ENCODE data around the gene CEP135.
"Not testable (repeated sequence)": the region's sequence is repeated elsewhere in the genome, so short reads cannot be mapped to it uniquely, and the experiment has no call there.

Gene CEP135

DNA sequence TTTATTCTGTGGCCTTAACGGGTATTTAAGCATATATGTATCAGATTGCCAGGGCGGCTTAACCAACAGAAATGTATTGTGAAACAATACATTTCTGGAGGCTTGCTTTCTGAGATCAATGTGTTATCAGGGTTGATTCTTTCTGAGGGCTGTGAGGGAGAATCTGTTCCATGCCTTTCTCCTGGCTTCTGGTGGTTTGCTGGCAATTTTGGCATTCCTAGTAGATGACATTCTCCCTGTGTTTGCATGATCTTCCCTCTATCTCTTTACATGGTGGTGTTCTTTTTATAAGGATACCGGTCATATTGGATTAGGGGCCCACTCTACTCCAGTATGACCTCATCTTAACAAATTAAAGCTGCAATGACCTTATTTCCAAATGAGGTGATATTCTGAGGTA, 16.9 kb upstream of the CEP135 start:
- no peak for DNase-seq
- no peak overlapping the region for H2AFZ ChIP-seq (ENCODE audit: low read length)
- no peaks in the 10 kb centered on the region for H3K36me3 ChIP-seq (replicated peaks; ENCODE audit: insufficient read depth, low read length)
- no peaks in the 10 kb centered on the region for H3K27me3 ChIP-seq (replicated peaks; ENCODE audit: insufficient read depth, low read length)
- no peaks in the 10 kb centered on the region for H3F3A ChIP-seq (ENCODE audit: insufficient read depth, low read length)
- no peak overlapping the region for H3K27ac ChIP-seq (ENCODE audit: low read length)
- H3K4me1 ChIP-seq (ENCODE audit: low read length), result no peaks in the 10 kb centered on the region
- H3K4me3 ChIP-seq (ENCODE audit: low read length), result no peak overlapping the region
- no peaks in the 10 kb centered on the region for H3K79me2 ChIP-seq (ENCODE audit: low read length)
- no peaks in the 10 kb centered on the region for H3K9me3 ChIP-seq (replicated peaks; ENCODE audit: insufficient read depth, low read length)
- H3K4me2 ChIP-seq (ENCODE audit: low read depth, low read length), result no peak overlapping the region
- H3K9me2 ChIP-seq (replicated peaks; ENCODE audit: insufficient read depth, low read length), result no peaks in the 10 kb centered on the region
- no peak for TF ChIP-seq EZH2phosphoT487 (IDR thresholded peaks at IDR 0.05; ENCODE audit: low read length)
- TF ChIP-seq, protein P1, sequence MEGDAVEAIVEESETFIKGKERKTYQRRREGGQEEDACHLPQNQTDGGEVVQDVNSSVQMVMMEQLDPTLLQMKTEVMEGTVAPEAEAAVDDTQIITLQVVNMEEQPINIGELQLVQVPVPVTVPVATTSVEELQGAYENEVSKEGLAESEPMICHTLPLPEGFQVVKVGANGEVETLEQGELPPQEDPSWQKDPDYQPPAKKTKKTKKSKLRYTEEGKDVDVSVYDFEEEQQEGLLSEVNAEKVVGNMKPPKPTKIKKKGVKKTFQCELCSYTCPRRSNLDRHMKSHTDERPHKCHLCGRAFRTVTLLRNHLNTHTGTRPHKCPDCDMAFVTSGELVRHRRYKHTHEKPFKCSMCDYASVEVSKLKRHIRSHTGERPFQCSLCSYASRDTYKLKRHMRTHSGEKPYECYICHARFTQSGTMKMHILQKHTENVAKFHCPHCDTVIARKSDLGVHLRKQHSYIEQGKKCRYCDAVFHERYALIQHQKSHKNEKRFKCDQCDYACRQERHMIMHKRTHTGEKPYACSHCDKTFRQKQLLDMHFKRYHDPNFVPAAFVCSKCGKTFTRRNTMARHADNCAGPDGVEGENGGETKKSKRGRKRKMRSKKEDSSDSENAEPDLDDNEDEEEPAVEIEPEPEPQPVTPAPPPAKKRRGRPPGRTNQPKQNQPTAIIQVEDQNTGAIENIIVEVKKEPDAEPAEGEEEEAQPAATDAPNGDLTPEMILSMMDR (IDR thresholded peaks at IDR 0.05; ENCODE audit: low read length), result no peak
- TF ChIP-seq EZH2 (optimal IDR thresholded peaks at IDR 0.05; ENCODE audit: low read depth, low read length), result no peak
- H4K20me1 ChIP-seq (ENCODE audit: insufficient read depth, low read length), result no peaks in the 10 kb centered on the region
- H3K9ac ChIP-seq (ENCODE audit: low read length), result no peak overlapping the region

- Histone ChIP-seq H3K27ac (ENCODE audit: low read length) (no peak overlapping the region), H3K9me3 (replicated peaks; ENCODE audit: insufficient read depth, low read length) (no peaks in the 10 kb centered on the region), H3K9ac (ENCODE audit: low read length) (no peak overlapping the region), H3K4me3 (ENCODE audit: low read length) (no peak overlapping the region), H2AFZ (ENCODE audit: low read length) (no peak overlapping the region), H3K9me2 (replicated peaks; ENCODE audit: insufficient read depth, low read length) (no peaks in the 10 kb centered on the region), H4K20me1 (ENCODE audit: insufficient read depth, low read length) (no peaks in the 10 kb centered on the region), H3F3A (ENCODE audit: insufficient read depth, low read length) (no peaks in the 10 kb centered on the region), H3K4me1 (ENCODE audit: low read length) (no peaks in the 10 kb centered on the region), H3K4me2 (ENCODE audit: low read depth, low read length) (no peak overlapping the region), H3K79me2 (ENCODE audit: low read length) (no peaks in the 10 kb centered on the region), H3K36me3 (replicated peaks; ENCODE audit: insufficient read depth, low read length) (no peaks in the 10 kb centered on the region), H3K27me3 (replicated peaks; ENCODE audit: insufficient read depth, low read length) (no peaks in the 10 kb centered on the region)
- DNase-seq, result no peak
- TF ChIP-seq EZH2phosphoT487 (IDR thresholded peaks at IDR 0.05; ENCODE audit: low read length) (no peak), EZH2 (optimal IDR thresholded peaks at IDR 0.05; ENCODE audit: low read depth, low read length) (no peak)
- TF ChIP-seq, protein P1 (IDR thresholded peaks at IDR 0.05; ENCODE audit: low read length), result no peak
Observed at GRCh38 chr4:55932511-55932910, 16.2 kb upstream of the CEP135 start.

- no peak for DNase-seq
- H3K9me2 ChIP-seq (replicated peaks; ENCODE audit: insufficient read depth, low read length), result no peaks in the 10 kb centered on the region
Observed at GRCh38 chr4:55933611-55934010, 15.1 kb upstream of the CEP135 start.

DNA sequence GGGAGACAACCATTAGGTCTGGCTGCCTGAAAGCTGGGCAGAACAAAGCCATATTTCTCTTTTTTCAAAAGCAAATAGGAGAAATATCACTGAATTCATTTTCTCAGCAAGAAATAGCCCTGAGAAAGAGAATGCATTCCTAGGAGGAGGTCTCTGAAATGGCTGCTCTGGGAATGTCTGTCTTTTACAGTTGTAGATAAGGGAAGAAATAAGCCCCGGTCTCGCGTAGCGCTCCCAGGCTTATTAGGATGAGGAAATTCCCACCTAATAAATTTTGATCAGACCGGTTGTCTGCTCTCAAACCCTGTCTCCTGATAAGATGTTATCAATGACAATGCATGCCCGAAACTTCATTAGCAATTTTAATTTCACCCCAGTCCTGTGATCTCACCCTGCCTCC, 12.8 kb upstream of the CEP135 start:
- H3K36me3 ChIP-seq (replicated peaks; ENCODE audit: insufficient read depth, low read length); H3K27ac ChIP-seq (ENCODE audit: low read length); H3K9ac ChIP-seq (ENCODE audit: low read length); H3F3A ChIP-seq (ENCODE audit: insufficient read depth, low read length); DNase-seq; H3K9me2 ChIP-seq (replicated peaks; ENCODE audit: insufficient read depth, low read length); H2AFZ ChIP-seq (ENCODE audit: low read length); H3K27me3 ChIP-seq (replicated peaks; ENCODE audit: insufficient read depth, low read length); H3K4me2 ChIP-seq (ENCODE audit: low read depth, low read length); H3K4me1 ChIP-seq (ENCODE audit: low read length); H3K9me3 ChIP-seq (replicated peaks; ENCODE audit: insufficient read depth, low read length); H3K79me2 ChIP-seq (ENCODE audit: low read length); H4K20me1 ChIP-seq (ENCODE audit: insufficient read depth, low read length); H3K4me3 ChIP-seq (ENCODE audit: low read length): not testable (repeated sequence)

More at GRCh38 chr4:55933611-55934010, 15.1 kb upstream of the CEP135 start:
- TF ChIP-seq, protein P1 (IDR thresholded peaks at IDR 0.05; ENCODE audit: low read length), result no peak
- TF ChIP-seq EZH2phosphoT487 (IDR thresholded peaks at IDR 0.05; ENCODE audit: low read length) (no peak), EZH2 (optimal IDR thresholded peaks at IDR 0.05; ENCODE audit: low read depth, low read length) (no peak)
- Histone ChIP-seq H3K79me2 (ENCODE audit: low read length) (no peaks in the 10 kb centered on the region), H3K9ac (ENCODE audit: low read length) (no peak overlapping the region), H3K27me3 (replicated peaks; ENCODE audit: insufficient read depth, low read length) (no peaks in the 10 kb centered on the region), H3F3A (ENCODE audit: insufficient read depth, low read length) (no peaks in the 10 kb centered on the region), H3K4me3 (ENCODE audit: low read length) (no peak overlapping the region), H3K27ac (ENCODE audit: low read length) (no peak overlapping the region), H3K9me3 (replicated peaks; ENCODE audit: insufficient read depth, low read length) (no peaks in the 10 kb centered on the region), H3K4me2 (ENCODE audit: low read depth, low read length) (no peak overlapping the region), H3K4me1 (ENCODE audit: low read length) (no peaks in the 10 kb centered on the region), H3K36me3 (replicated peaks; ENCODE audit: insufficient read depth, low read length) (0 out of 2 replicates have a peak, but pooled peaks cover 4% of the 10 kb centered on the region), H2AFZ (ENCODE audit: low read length) (no peak overlapping the region), H4K20me1 (ENCODE audit: insufficient read depth, low read length) (no peaks in the 10 kb centered on the region)
